ENCODE measurements around the gene CCDC30.
"Not testable (repeated sequence)": the region's sequence is repeated elsewhere in the genome, so short reads cannot be mapped to it uniquely, and the experiment has no call there.

The CCDC30 gene

DNA sequence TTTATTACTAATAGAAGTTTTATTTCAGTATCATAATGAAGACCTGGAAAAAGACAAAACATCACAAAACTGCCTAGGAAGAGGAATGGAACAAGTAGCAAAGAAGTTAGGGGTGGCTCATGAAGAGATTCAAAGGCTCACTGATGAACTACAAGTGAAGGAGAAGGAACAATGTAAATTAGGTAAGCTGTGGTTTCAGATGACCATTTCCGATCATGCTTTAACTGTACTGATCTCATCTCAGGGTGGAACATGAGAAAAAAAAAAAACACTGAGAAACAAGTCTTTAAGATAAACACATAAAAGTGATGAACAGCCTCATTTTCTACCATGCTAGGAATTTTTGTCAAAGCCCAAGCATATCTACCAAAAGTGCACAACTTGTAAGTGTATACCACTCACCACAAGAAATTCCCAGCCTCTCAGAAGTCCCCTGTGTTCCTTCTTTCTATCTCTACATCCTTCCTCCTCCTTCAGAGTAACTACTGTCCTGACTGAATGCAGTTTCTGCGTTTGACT, 19.6 kb downstream of the CCDC30 start:
- no peak overlapping the region for H3K4me3 ChIP-seq (ENCODE audit: low read length)
- H3K27me3 ChIP-seq (ENCODE audit: control insufficient read depth, insufficient read depth, low read length), result no peaks in the 10 kb centered on the region
- H3K27ac ChIP-seq (ENCODE audit: low read length), result no peak overlapping the region
- H3K4me1 ChIP-seq (ENCODE audit: control insufficient read depth, low read depth, low read length), result no peaks in the 10 kb centered on the region
- no peak overlapping the region for H3K9ac ChIP-seq (ENCODE audit: low read length)
- H3K9me3 ChIP-seq (ENCODE audit: control insufficient read depth, low read depth, low read length), result no peaks in the 10 kb centered on the region
- H3K36me3 ChIP-seq (ENCODE audit: control insufficient read depth, low read depth, low read length), result no peaks in the 10 kb centered on the region

DNA sequence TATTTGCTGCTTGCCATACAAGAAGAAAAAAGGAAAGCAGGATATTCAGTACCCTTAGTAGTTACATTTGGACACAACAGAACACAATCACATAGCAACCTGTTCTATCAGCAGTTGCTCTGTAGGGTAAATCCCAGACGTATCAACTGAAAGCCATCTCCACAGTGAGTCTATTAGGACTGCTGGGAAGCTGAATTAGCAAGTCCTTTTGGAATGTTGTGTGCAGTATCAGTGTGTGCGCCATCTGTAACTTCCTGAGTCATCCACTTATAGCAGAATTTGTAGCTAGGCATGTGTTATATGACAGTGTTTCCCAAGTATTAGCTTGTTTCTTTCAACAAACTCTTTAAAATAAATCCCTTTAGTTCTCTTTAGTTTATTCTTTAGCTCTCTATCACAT, 21.3 kb downstream of the CCDC30 start:
- H3K4me3 ChIP-seq (ENCODE audit: low read length), result no peak overlapping the region
- no peaks in the 10 kb centered on the region for H3K4me1 ChIP-seq (ENCODE audit: control insufficient read depth, low read depth, low read length)
- no peaks in the 10 kb centered on the region for H3K36me3 ChIP-seq (ENCODE audit: control insufficient read depth, low read depth, low read length)
- no peak overlapping the region for H3K9ac ChIP-seq (ENCODE audit: low read length)
- no peaks in the 10 kb centered on the region for H3K9me3 ChIP-seq (ENCODE audit: control insufficient read depth, low read depth, low read length)
- no peak overlapping the region for H3K27ac ChIP-seq (ENCODE audit: low read length)
- H3K27me3 ChIP-seq (ENCODE audit: control insufficient read depth, insufficient read depth, low read length), result no peaks in the 10 kb centered on the region

DNA sequence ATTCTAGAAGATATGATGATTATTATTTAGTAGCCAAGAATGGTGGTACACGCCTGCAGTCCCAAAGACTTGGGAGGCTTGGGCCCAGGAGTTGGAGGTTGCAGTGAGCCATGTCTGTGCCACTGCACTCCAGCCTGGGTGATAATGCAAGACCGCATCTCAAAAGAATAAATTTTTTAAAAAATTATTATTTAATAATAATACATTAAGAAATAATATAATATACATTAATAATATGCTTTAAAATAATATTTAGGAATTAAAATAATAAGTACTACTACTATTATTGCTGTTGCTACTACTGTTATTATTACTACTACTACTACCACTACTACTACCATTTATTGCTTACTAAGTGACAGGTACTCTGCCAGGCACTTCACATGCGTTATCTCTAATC, 27.2 kb downstream of the CCDC30 start:
- no peaks in the 10 kb centered on the region for H3K9me3 ChIP-seq (ENCODE audit: control insufficient read depth, low read depth, low read length)
- no peak overlapping the region for H3K9ac ChIP-seq (ENCODE audit: low read length)
- no peaks in the 10 kb centered on the region for H3K36me3 ChIP-seq (ENCODE audit: control insufficient read depth, low read depth, low read length)
- no peak overlapping the region for H3K27ac ChIP-seq (ENCODE audit: low read length)
- no peak overlapping the region for H3K4me3 ChIP-seq (ENCODE audit: low read length)
- H3K27me3 ChIP-seq (ENCODE audit: control insufficient read depth, insufficient read depth, low read length), result no peaks in the 10 kb centered on the region
- H3K4me1 ChIP-seq (ENCODE audit: control insufficient read depth, low read depth, low read length), result no peaks in the 10 kb centered on the region

- H3K4me1 ChIP-seq (ENCODE audit: control insufficient read depth, low read depth, low read length); H3K36me3 ChIP-seq (ENCODE audit: control insufficient read depth, low read depth, low read length); H3K27ac ChIP-seq (ENCODE audit: low read length); H3K9ac ChIP-seq (ENCODE audit: low read length); H3K4me3 ChIP-seq (ENCODE audit: low read length); H3K27me3 ChIP-seq (ENCODE audit: control insufficient read depth, insufficient read depth, low read length): not testable (repeated sequence)
- peaks cover 38% of the 10 kb centered on the region for H3K9me3 ChIP-seq (ENCODE audit: control insufficient read depth, low read depth, low read length)
Observed at GRCh38 chr1:42502031-42502430, 38.9 kb downstream of the CCDC30 start.

- Histone ChIP-seq H3K9ac (ENCODE audit: low read length) (no peak overlapping the region), H3K9me3 (ENCODE audit: control insufficient read depth, low read depth, low read length) (peaks cover 50% of the 10 kb centered on the region), H3K4me1 (ENCODE audit: control insufficient read depth, low read depth, low read length) (no peaks in the 10 kb centered on the region), H3K4me3 (ENCODE audit: low read length) (no peak overlapping the region), H3K27me3 (ENCODE audit: control insufficient read depth, insufficient read depth, low read length) (no peaks in the 10 kb centered on the region), H3K36me3 (ENCODE audit: control insufficient read depth, low read depth, low read length) (no peaks in the 10 kb centered on the region), H3K27ac (ENCODE audit: low read length) (no peak overlapping the region)
Observed at GRCh38 chr1:42504535-42505128, 41.5 kb downstream of the CCDC30 start.

- Histone ChIP-seq H3K4me3 (ENCODE audit: low read length) (no peak overlapping the region), H3K36me3 (ENCODE audit: control insufficient read depth, low read depth, low read length) (no peaks in the 10 kb centered on the region), H3K9ac (ENCODE audit: low read length) (no peak overlapping the region), H3K4me1 (ENCODE audit: control insufficient read depth, low read depth, low read length) (no peaks in the 10 kb centered on the region), H3K9me3 (ENCODE audit: control insufficient read depth, low read depth, low read length) (peaks cover 56% of the 10 kb centered on the region), H3K27me3 (ENCODE audit: control insufficient read depth, insufficient read depth, low read length) (no peaks in the 10 kb centered on the region), H3K27ac (ENCODE audit: low read length) (no peak overlapping the region)
Observed at GRCh38 chr1:42506576-42506975, 43.5 kb downstream of the CCDC30 start.

DNA sequence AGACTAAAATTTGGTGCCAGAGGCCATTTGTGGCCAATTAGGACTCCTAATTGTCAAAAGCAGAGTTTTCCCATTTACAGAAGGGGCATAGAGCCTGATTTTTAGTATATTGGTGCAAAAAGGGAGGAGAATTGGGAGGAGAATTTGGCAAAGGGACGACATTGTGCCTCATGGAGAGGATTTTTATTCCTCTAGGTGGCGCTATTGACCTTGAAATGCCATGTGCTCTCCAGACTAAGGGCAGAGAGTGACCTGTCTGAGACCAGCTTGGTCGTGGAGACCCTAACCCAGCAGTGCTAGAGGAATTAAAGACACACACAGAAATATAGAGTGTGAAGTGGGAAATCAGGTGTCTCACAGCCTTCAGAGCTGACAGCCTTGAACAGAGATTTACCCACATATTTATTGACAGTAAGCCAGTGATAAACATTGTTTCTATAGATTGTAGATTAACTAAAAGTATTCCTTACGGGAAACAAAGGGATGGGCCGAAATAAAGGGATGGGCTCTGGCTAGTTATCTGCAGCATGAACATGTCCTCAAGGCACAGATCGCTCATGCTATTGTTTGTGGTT, 48.6 kb downstream of the CCDC30 start:
- H3K4me1 ChIP-seq (ENCODE audit: control insufficient read depth, low read depth, low read length); H3K4me3 ChIP-seq (ENCODE audit: low read length); H3K9ac ChIP-seq (ENCODE audit: low read length); H3K27ac ChIP-seq (ENCODE audit: low read length); H3K36me3 ChIP-seq (ENCODE audit: control insufficient read depth, low read depth, low read length); H3K27me3 ChIP-seq (ENCODE audit: control insufficient read depth, insufficient read depth, low read length): not testable (repeated sequence)
- peaks cover 30% of the 10 kb centered on the region for H3K9me3 ChIP-seq (ENCODE audit: control insufficient read depth, low read depth, low read length)

GRCh38 chr1:42518908-42519307, 55.8 kb downstream of the CCDC30 start:
- H3K27me3 ChIP-seq (ENCODE audit: control insufficient read depth, insufficient read depth, low read length), result no peaks in the 10 kb centered on the region
- H3K9me3 ChIP-seq (ENCODE audit: control insufficient read depth, low read depth, low read length), result peaks cover 15% of the 10 kb centered on the region
- no peak overlapping the region for H3K4me3 ChIP-seq (ENCODE audit: low read length)
- no peak overlapping the region for H3K9ac ChIP-seq (ENCODE audit: low read length)
- H3K4me1 ChIP-seq (ENCODE audit: control insufficient read depth, low read depth, low read length), result no peaks in the 10 kb centered on the region
- H3K36me3 ChIP-seq (ENCODE audit: control insufficient read depth, low read depth, low read length), result no peaks in the 10 kb centered on the region
- H3K27ac ChIP-seq (ENCODE audit: low read length), result no peak overlapping the region

- no peaks in the 10 kb centered on the region for H3K36me3 ChIP-seq (ENCODE audit: control insufficient read depth, low read depth, low read length)
- no peak overlapping the region for H3K4me3 ChIP-seq (ENCODE audit: low read length)
Observed at GRCh38 chr1:42523171-42523570, 60.1 kb downstream of the CCDC30 start.

DNA sequence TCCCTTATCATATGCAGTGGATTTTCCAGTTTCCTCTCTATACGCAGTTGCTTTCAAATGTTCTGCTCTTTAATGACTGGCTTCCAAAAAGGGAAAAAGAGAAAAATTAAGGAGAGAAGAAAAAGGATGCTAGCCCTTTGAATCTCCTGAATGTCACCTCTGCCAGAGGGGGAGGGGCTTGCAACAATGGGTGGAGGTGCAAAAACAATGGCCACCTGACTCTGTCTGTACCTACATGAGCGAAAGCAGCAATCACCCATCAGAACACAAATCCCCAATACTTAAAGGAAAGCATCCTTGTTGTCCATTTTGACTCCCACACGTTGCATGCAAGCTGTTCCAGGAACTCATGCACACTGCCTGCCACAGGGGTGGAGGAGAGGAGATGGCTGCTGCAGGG, 61.2 kb downstream of the CCDC30 start:
- peaks cover 3% of the 10 kb centered on the region for H3K9me3 ChIP-seq (ENCODE audit: control insufficient read depth, low read depth, low read length)
- no peak overlapping the region for H3K9ac ChIP-seq (ENCODE audit: low read length)
- no peak overlapping the region for H3K4me3 ChIP-seq (ENCODE audit: low read length)
- H3K4me1 ChIP-seq (ENCODE audit: control insufficient read depth, low read depth, low read length), result no peaks in the 10 kb centered on the region
- H3K27me3 ChIP-seq (ENCODE audit: control insufficient read depth, insufficient read depth, low read length), result no peaks in the 10 kb centered on the region
- no peak overlapping the region for H3K27ac ChIP-seq (ENCODE audit: low read length)
- no peaks in the 10 kb centered on the region for H3K36me3 ChIP-seq (ENCODE audit: control insufficient read depth, low read depth, low read length)

More at GRCh38 chr1:42523171-42523570, 60.1 kb downstream of the CCDC30 start:
- no peaks in the 10 kb centered on the region for H3K4me1 ChIP-seq (ENCODE audit: control insufficient read depth, low read depth, low read length)
- no peak overlapping the region for H3K9ac ChIP-seq (ENCODE audit: low read length)
- H3K27me3 ChIP-seq (ENCODE audit: control insufficient read depth, insufficient read depth, low read length), result no peaks in the 10 kb centered on the region
- peaks cover 15% of the 10 kb centered on the region for H3K9me3 ChIP-seq (ENCODE audit: control insufficient read depth, low read depth, low read length)
- H3K27ac ChIP-seq (ENCODE audit: low read length), result no peak overlapping the region

GRCh38 chr1:42529724-42530181, 66.7 kb downstream of the CCDC30 start:
- H3K9ac ChIP-seq (ENCODE audit: low read length), result no peak overlapping the region
- no peaks in the 10 kb centered on the region for H3K4me1 ChIP-seq (ENCODE audit: control insufficient read depth, low read depth, low read length)
- H3K27me3 ChIP-seq (ENCODE audit: control insufficient read depth, insufficient read depth, low read length), result no peaks in the 10 kb centered on the region
- H3K27ac ChIP-seq (ENCODE audit: low read length), result no peak overlapping the region
- no peaks in the 10 kb centered on the region for H3K36me3 ChIP-seq (ENCODE audit: control insufficient read depth, low read depth, low read length)
- H3K4me3 ChIP-seq (ENCODE audit: low read length), result no peak overlapping the region
- H3K9me3 ChIP-seq (ENCODE audit: control insufficient read depth, low read depth, low read length), result no peaks in the 10 kb centered on the region

- no peaks in the 10 kb centered on the region for H3K9me3 ChIP-seq (ENCODE audit: control insufficient read depth, low read depth, low read length)
- no peaks in the 10 kb centered on the region for H3K36me3 ChIP-seq (ENCODE audit: control insufficient read depth, low read depth, low read length)
- no peaks in the 10 kb centered on the region for H3K4me1 ChIP-seq (ENCODE audit: control insufficient read depth, low read depth, low read length)
- no peaks in the 10 kb centered on the region for H3K27me3 ChIP-seq (ENCODE audit: control insufficient read depth, insufficient read depth, low read length)
- no peak overlapping the region for H3K27ac ChIP-seq (ENCODE audit: low read length)
- no peak overlapping the region for H3K4me3 ChIP-seq (ENCODE audit: low read length)
- no peak overlapping the region for H3K9ac ChIP-seq (ENCODE audit: low read length)
Observed at GRCh38 chr1:42531043-42531442, 68.0 kb downstream of the CCDC30 start.
